ENCODE measurements around the gene ENAH.

DNA sequence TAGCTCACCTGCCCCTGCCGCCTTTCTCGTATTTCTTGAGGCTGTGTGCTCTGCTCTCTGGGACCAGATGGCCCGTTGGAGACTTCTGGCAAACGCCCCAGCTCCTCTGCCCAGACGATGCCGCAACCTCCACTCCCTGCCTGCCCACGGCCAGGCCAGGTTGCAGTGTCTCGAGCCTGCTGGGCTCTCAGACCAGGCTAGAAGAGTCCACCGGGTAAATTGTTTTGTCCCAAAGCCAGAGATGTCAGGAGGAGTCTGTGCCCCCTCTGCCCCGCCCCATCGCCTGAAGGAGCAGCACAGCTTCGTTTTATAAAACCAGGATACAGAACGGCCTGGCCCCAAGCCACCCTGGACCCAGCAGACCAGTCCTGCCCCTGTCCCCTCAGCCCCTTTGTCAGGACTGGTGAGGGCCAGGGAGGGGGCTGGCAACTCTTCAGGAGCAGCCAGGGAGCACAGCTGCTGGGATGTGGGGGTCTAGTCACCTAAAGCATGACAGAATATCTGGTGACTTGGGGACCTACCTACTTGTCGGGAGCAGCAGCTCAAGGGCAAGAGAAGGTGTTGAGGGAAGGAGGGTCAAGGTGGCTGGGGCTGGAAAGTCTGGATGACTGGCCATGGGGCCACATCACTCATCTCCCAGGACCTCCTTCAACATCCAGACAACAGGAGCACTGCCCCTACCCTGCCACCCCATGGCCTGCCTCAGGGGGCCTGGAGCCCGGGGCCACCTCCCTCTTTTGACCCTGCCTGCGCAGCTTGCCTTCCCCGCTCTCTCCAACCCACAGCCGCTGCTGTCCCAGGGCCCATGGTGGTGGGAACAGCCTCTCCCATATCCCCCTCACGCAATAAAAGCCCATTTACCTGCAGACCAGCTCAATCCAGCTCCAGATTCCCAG, 191.1 kb downstream of the ENAH start:
- TF ChIP-seq POLR2A (IDR thresholded peaks at IDR 0.05; ENCODE audit: low read length) = no peak
- TF ChIP-seq GATA1 (IDR thresholded peaks at IDR 0.05; ENCODE audit: low read depth, low read length) = no peak

All from erythroblast (primary cell).